ENCODE results near the gene PPP1R26. TPM values are rescaled to one million over a fixed set of nuclear protein-coding genes. Genes with fewer than 3 reads are reported as not detected.

PPP1R26 gene
- total RNA-seq, 1 donor from 2014 or later, result 20.9 TPM

DNA sequence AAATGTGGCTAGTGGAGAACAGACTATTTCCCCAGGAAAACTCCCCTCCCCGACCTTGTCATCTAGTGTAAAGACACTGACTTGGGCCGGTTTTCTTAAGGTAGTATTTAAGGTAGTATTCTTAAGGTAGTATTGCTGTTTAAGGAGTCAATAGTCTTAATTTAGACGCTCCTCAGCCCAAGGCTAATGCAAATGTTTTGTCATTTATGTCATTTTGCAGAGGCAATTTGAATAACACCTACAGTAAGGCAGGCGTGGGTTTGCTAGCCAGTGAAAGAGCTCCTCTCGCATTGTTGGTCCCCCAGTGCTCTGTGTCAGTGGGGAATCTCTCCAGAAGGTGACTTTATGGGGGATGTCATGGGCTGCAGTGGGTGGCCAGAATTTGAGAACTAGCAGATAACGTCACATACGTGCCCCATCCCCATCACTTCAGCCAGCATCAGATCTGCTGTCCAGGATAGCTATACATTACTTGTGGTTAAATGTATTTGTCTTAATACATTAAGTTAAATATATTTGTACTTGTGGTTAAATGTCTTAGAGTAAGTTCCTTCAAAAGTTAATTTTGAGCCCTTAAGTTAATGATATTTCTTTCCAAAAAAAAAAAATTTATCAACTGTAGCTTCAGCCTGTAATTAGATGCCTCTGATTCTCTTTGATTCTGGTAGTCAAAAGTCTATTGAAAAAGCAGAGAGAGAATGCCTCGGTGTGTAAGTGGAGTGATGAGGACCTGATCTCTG, 2.6 kb downstream of the PPP1R26 start:
- TF ChIP-seq, protein P1, sequence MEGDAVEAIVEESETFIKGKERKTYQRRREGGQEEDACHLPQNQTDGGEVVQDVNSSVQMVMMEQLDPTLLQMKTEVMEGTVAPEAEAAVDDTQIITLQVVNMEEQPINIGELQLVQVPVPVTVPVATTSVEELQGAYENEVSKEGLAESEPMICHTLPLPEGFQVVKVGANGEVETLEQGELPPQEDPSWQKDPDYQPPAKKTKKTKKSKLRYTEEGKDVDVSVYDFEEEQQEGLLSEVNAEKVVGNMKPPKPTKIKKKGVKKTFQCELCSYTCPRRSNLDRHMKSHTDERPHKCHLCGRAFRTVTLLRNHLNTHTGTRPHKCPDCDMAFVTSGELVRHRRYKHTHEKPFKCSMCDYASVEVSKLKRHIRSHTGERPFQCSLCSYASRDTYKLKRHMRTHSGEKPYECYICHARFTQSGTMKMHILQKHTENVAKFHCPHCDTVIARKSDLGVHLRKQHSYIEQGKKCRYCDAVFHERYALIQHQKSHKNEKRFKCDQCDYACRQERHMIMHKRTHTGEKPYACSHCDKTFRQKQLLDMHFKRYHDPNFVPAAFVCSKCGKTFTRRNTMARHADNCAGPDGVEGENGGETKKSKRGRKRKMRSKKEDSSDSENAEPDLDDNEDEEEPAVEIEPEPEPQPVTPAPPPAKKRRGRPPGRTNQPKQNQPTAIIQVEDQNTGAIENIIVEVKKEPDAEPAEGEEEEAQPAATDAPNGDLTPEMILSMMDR (IDR thresholded peaks at IDR 0.05; ENCODE audit: borderline replicate concordance), result no peak

DNA sequence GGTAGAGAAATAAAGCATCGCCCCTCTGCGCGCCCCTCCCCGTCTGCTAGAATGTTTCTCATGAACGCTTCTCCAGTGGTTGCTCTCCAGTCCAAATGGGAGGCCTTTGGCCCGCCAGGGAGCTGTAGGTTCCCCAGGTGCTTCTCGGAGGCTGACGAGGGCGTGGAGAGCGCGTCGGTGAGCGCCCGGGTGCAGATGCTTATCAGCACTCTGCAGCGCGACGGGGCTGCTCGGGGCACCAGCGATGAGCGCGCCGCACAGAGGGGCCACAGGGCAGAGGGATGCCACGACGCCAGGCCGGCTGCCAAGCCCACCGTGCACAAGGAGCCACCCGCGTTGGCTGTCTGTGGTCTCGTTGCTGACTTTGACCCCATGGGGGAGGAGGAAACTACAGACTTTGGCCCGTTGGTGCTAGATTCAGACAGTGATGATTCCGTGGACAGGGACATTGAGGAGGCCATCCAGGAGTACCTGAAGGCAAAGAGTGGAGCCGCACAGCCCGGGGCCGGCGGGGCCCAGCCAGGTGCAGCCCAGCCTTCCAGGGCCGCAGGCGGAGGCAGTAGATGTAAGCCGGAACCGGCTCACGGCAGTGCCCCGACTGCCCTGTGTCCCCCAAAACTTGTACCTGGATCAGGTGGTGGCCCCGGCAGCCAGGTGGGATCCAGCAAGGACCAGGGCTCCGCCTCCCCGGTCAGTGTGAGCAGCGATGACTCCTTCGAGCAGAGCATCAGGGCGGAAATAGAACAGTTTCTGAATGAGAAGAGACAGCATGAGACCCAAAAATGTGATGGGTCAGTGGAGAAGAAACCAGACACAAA, 5.1 kb downstream of the PPP1R26 start:
- Histone ChIP-seq H3K27me3 (ENCODE audit: low read depth) (no peaks in the 10 kb centered on the region), H3K4me1 (peaks cover 22% of the 10 kb centered on the region), H3K27ac (replicated peaks) (no peak overlapping the region), H3K36me3 (peaks cover 48% of the 10 kb centered on the region), H3K4me3 (no peak overlapping the region), H3K9me3 (replicated peaks) (no peaks in the 10 kb centered on the region)
- TF ChIP-seq, protein P1 (IDR thresholded peaks at IDR 0.05; ENCODE audit: borderline replicate concordance), result no peak
- DNase-seq, result no peak
- intact Hi-C loops (cut with micrococcal nuclease), result no loop called here

More for the DNA sequence above, 2.6 kb downstream of the PPP1R26 start:
- Histone ChIP-seq H3K27ac (replicated peaks) (no peak overlapping the region), H3K36me3 (peaks cover 34% of the 10 kb centered on the region), H3K27me3 (ENCODE audit: low read depth) (no peaks in the 10 kb centered on the region), H3K4me1 (peaks cover 31% of the 10 kb centered on the region), H3K9me3 (replicated peaks) (no peaks in the 10 kb centered on the region), H3K4me3 (no peak overlapping the region)
- intact Hi-C loops (cut with micrococcal nuclease), result no loop called here
- no peak for DNase-seq

DNA sequence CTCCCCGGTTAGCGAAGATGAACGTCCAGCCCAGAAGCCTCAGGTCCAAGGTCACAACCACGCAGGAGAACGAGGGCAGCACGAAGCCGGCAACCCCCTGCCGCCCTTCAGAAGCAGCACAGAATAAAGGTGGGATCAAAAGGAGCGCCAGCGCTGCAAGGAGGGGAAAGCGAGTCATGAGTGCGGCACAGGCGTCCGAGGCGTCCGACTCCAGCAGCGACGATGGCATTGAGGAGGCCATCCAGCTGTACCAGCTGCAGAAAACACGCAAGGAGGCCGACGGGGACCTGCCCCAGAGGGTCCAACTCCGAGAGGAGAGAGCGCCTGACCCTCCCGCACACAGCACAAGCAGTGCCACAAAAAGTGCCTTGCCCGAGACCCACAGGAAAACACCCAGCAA, 5.8 kb downstream of the PPP1R26 start:
- H3K27me3 ChIP-seq (ENCODE audit: low read depth), result no peaks in the 10 kb centered on the region
- no peaks in the 10 kb centered on the region for H3K9me3 ChIP-seq (replicated peaks)
- intact Hi-C loops (cut with micrococcal nuclease), result no loop called here
- TF ChIP-seq, protein P1 (IDR thresholded peaks at IDR 0.05; ENCODE audit: borderline replicate concordance), result no peak
- no peak for DNase-seq
- H3K4me3 ChIP-seq, result no peak overlapping the region
- peaks cover 48% of the 10 kb centered on the region for H3K36me3 ChIP-seq
- H3K27ac ChIP-seq (replicated peaks), result no peak overlapping the region
- peaks cover 18% of the 10 kb centered on the region for H3K4me1 ChIP-seq

DNA sequence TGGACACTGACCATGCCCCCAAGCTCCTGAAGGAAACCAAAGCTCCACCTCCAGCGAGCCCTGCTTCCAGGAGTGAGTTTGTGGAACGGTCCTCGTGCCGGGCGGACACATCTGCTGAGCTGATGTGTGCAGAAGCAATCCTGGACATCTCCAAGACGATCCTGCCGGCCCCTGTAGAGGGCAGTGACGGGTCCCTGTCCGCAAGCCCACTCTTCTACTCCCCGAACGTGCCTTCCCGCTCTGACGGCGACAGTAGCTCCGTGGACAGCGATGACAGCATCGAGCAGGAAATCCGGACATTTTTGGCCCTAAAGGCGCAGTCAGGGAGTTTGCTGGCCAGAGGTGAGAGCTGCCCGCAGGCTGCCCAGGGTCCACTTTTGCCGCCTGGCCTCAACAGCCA, 6.2 kb downstream of the PPP1R26 start:
- TF ChIP-seq, protein P1 (IDR thresholded peaks at IDR 0.05; ENCODE audit: borderline replicate concordance), result no peak
- Histone ChIP-seq H3K36me3 (peaks cover 48% of the 10 kb centered on the region), H3K4me1 (peaks cover 13% of the 10 kb centered on the region), H3K9me3 (replicated peaks) (no peaks in the 10 kb centered on the region), H3K4me3 (no peak overlapping the region), H3K27me3 (ENCODE audit: low read depth) (no peaks in the 10 kb centered on the region), H3K27ac (replicated peaks) (no peak overlapping the region)
- DNase-seq, result no peak
- intact Hi-C loops (cut with micrococcal nuclease), result no loop called here

DNA sequence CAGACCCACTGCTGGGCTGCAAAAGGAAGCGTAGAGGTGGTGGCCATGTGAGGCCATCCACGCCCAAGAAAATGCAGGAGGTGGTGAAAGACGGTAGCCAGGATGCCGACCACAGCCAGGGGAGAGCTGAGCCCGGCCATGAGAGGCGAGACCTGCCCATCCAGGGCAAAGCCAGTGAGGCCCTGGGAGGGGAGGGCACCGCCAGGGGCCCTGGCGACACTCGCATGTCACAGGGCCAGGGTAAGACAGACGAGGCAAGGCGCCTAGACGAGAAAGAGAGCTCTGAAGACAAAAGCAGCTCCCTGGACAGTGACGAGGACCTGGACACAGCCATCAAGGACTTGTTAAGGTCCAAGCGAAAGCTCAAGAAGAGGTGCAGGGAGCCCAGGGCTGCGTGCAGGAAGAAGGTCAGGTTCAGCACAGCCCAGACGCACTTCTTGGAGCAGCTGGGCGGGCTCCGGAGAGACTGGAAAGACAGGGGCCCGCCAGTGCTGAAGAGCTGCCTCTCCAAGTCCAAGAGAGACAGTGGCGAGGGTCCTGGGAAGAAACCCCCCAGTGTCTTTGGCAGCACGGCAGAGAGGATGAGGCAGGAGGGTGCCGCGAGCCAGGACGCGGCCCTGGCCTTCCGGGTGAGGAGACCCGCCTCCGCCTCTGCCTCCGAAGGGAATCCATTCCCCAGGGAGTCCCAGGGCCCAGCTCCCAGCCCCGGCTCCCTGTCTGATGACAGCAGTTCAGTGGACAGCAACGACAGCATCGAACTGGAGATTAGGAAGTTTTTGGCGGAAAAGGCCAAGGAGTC, 6.9 kb downstream of the PPP1R26 start:
- peaks cover 7% of the 10 kb centered on the region for H3K4me1 ChIP-seq
- intact Hi-C loops (cut with micrococcal nuclease), result no loop called here
- H3K4me3 ChIP-seq, result no peak overlapping the region
- TF ChIP-seq, protein P1 (IDR thresholded peaks at IDR 0.05; ENCODE audit: borderline replicate concordance), result no peak
- no peaks in the 10 kb centered on the region for H3K27me3 ChIP-seq (ENCODE audit: low read depth)
- no peak overlapping the region for H3K27ac ChIP-seq (replicated peaks)
- H3K36me3 ChIP-seq, result peaks cover 48% of the 10 kb centered on the region
- H3K9me3 ChIP-seq (replicated peaks), result no peaks in the 10 kb centered on the region
- DNase-seq, result no peak

Measured in left ventricle myocardium inferior (tissue), 1 donor.